Vagina (tissue), 2 donors: ENCODE data around the gene SLC31A2.

Experiments
- POLR2A ChIP-seq, 2 donors: fragments of 450-650 bp; IDR thresholded peaks; one replicate each; pipeline ENCODE4 v1.6.1; 2017; ENCODE audit warnings: antibody characterized with exemption in 2 of 2, mild to moderate bottlenecking in 2 of 2, moderate library complexity in 2 of 2
- TF ChIP-seq, protein P1 (sequence below), 3 experiments: fragments of 450-650 bp in 2 of 3; fragments of 200-600 bp in 1 of 3; sonication (generic) in 1 of 3; IDR thresholded peaks; one replicate each; pipeline ENCODE4 v1.5.1; 2017 to 2019; ENCODE audit warnings: antibody characterized with exemption in 3 of 3, mild to moderate bottlenecking in 2 of 3, moderate library complexity in 2 of 3

DNA sequence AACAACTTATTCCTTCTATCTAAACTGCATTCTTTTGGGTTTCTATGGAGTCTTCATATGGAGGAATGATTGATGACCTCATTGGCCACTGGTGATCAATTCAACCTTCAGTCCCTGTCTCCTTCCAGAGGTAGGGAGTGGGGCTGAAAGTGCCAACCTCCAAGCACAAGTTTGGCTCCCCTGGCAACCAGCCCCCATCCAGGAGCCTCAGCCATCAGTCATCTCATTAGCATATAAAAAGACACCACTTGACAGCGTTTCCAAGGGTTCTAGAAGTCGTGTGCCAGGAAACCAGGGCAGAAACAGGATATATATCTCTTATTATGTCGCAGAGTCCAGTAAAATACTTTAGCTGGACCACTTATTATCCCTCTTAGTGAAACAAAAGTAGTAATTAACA lies 9.8 kb downstream of the SLC31A2 start:
- TF ChIP-seq POLR2A (IDR thresholded peaks at IDR 0.05) = no peak
- TF ChIP-seq, protein P1, sequence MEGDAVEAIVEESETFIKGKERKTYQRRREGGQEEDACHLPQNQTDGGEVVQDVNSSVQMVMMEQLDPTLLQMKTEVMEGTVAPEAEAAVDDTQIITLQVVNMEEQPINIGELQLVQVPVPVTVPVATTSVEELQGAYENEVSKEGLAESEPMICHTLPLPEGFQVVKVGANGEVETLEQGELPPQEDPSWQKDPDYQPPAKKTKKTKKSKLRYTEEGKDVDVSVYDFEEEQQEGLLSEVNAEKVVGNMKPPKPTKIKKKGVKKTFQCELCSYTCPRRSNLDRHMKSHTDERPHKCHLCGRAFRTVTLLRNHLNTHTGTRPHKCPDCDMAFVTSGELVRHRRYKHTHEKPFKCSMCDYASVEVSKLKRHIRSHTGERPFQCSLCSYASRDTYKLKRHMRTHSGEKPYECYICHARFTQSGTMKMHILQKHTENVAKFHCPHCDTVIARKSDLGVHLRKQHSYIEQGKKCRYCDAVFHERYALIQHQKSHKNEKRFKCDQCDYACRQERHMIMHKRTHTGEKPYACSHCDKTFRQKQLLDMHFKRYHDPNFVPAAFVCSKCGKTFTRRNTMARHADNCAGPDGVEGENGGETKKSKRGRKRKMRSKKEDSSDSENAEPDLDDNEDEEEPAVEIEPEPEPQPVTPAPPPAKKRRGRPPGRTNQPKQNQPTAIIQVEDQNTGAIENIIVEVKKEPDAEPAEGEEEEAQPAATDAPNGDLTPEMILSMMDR (IDR thresholded peaks at IDR 0.05) = no peak
